SKM-1 treated with dmso at 0.1 percent for 144 hours (cell line): ENCODE data around the gene NHERF1.

Experiments
- DNase-seq: peaks from one replicate; lab custom pipeline; 2025; ENCODE audit not compliant: unreplicated experiment; lab: John Stamatoyannopoulos, UW

The NHERF1 gene

DNA sequence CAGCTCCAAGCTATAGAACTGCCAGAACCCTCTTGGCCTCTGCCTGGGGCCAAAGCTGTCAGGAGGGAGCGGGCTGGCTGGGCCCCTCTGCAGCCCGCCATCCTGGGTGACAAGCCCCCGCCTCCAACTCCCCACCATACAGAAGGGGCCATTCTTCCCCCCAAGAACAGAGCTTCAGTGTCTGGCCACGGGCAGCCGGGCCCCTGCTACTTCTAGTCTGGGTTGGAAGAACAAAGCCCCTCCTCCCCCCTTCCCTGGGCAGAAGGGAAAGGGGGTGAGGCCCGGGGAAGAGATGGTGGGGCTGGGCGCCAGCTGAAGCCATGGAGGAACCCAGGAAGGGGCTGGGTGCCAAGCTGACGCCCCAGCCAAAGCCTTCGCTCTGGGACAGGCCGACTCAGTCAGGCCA is 18.7 kb downstream of the NHERF1 start:
- no peak for DNase-seq

GRCh38 chr17:74768069-74768762 is 19.8 kb downstream of the NHERF1 start:
- no peak for DNase-seq

DNA sequence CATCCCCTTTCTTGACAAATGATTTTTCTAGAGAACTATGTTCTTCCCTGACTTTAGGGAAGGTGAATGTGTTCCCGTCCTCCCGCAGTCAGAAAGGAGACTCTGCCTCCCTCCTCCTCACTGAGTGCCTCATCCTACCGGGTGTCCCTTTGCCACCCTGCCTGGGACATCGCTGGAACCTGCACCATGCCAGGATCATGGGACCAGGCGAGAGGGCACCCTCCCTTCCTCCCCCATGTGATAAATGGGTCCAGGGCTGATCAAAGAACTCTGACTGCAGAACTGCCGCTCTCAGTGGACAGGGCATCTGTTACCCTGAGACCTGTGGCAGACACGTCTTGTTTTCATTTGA is 20.3 kb downstream of the NHERF1 start:
- DNase-seq, result no peak

- DNase-seq, result no peak
Observed at GRCh38 chr17:74769266-74769855, 20.9 kb downstream of the NHERF1 start.

DNA sequence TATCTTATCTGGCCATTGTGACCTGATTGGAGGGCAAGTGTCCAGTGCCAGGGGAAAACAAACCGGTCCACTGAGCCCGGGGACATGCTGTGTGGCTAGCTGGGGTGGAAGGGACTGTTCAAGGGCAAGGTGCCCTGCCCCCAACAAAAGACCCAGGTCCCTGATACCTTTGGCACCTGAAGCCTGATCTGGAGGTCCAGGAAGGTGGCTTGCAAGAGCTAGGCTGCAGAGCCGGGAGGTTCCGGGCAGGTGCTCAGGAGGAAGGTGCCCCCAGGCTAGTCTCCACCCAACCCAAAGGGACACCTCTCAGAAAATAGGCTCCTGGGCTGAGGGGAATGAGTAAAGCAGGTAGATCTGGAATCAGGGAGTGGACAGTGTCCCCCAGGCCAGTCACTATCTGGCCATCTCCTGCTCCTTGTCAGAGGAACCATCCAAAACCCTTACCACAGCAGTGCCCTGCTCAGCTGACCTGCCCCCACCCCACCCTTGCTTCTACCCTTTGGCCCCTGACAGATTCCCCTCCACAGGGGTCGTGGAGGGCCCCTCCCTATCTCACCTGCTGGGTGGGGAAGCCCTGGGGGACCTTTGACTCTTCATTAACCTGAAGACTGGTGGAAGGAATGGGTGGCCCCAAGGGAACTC is 21.5 kb downstream of the NHERF1 start:
- no peak for DNase-seq

DNA sequence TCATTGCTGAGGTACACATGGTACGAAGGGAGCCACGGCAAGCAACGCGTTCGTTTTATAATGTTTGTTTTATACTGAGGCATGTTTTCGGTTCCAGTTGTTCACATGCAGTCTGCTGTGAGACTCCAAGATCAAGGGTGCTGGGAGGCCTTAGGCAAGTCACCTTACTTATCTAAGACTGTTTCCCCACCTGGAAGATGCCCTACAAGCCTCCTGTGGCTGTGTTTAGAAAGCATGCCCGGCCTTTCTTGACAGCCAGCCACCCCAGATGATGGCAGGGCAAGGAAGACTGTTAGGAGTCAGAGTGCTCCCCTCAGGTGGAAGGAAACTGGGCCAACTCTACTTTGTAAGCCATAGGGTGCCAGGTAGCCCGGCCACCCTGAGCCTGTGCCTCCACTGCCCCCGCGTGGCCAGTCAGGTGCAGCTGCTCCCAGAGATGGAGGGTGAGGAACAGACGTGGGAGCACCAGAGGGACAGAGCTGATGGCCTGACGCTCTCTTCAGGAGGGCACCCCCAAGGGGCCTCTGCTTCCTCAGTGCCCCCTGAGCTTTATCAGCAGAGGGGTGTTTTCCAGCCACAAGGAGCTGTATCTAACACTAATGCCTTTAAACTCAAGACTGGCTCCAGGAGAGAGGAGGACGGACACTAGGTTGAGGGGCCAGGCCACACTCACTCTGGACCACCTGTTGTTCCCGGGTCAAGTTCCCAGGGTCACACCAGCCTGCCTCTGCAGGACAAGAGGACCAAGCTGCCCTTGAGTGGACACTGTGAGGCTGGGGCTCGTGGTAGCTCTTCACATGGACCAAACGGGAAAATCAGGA is 22.3 kb downstream of the NHERF1 start:
- peak; percentile 51 for DNase-seq

GRCh38 chr17:74771319-74771914 is 23.0 kb downstream of the NHERF1 start:
- DNase-seq, result no peak

- DNase-seq, result no peak
Observed at GRCh38 chr17:74772053-74772452, 23.6 kb downstream of the NHERF1 start.

GRCh38 chr17:74773414-74773813 is 25.0 kb downstream of the NHERF1 start:
- DNase-seq, result no peak

- DNase-seq, result no peak
Observed at GRCh38 chr17:74773871-74774286, 25.5 kb downstream of the NHERF1 start.

GRCh38 chr17:74775409-74776043 is 27.1 kb downstream of the NHERF1 start:
- DNase-seq, result no peak

- DNase-seq, result peak; percentile 93
Observed at GRCh38 chr17:74776044-74776962, 27.9 kb downstream of the NHERF1 start, which contains the start of gene NAT9. Gene NAT9 (minus strand): TSS chr17:74776345. CDS start chr17:74775698, 647 bp downstream.

GRCh38 chr17:74776990-74777389 is 28.6 kb downstream of the NHERF1 start:
- DNase-seq, result no peak

DNA sequence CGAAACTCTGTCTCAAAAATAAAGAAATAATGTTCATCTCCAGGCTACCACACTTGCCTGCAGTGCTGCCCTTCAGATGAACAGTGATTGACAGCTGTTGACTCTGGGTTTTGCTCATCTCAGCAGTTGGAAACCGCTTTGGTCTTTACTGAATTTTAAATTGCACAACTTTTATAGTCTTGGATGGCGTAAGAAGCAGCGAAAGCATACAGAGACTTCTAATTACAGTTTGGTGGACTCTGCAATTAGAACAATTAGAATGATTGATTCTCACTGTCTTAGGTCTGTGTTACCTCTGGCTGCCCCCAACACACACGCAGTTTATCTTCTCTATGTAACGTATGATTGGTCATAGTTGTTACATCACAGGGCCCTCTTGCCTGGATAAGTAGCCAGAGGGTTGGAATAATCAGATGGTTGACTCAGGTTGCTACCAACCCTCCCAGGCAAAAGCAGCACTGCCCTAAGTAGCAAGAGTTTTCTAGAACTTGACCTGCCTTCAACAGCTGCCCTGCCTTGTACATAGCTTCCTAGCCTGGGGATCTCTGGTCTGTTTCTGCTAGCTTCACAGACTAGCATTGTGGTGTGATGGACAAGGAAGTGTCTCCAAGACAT is 29.6 kb downstream of the NHERF1 start:
- DNase-seq, result no peak

- peak; percentile 81 for DNase-seq
Observed at GRCh38 chr17:74778960-74779359, 30.5 kb downstream of the NHERF1 start.

- DNase-seq, result no peak
Observed at GRCh38 chr17:74779501-74779900, 31.1 kb downstream of the NHERF1 start.

GRCh38 chr17:74779948-74780400 is 31.5 kb downstream of the NHERF1 start:
- DNase-seq, result peak; percentile 99

DNA sequence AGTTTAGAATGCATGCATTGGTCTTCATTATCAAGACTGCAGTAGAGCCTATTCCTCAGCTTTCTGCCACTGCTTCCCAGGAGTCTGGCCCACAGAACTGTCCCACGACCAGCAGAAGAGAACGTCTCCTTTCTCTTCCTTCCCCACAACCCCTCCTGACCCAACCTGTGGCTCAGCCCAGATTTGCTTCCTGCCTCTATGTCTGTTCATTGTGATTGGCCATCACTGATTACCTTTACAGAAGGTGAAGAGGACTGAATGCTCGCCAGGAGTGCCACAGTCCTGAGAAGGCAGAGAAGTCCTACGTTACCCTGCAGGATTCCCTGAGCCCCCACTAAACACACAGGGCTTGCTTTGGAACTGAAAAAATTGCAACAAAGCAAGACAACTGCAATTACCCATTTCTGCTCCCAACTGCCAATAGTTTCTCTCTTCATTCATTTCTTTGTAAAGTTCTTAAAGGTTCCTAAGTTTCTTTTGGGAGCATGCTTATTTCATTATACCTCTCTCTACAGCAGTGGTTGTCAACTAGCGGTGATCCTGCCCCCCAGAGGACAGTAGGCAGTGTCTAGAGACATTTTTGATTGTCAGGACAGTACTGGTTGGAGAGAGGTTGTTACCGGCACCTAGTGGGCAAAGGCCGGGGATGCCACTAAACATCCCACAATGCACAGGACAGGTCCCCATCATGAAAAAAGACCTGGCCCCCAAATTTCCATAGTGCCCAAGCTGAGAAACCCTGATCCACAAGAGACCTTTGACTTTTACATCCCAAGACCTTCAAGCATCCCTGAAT is 32.2 kb downstream of the NHERF1 start:
- no peak for DNase-seq
